Trophoblast cell (in vitro differentiated cells and primary cell): Measurements from ENCODE around the gene ZNF574.
"Not testable (repeated sequence)": the region's sequence is repeated elsewhere in the genome, so short reads cannot be mapped to it uniquely, and the experiment has no call there.

ENCODE experiments used
- DNase-seq, 2 donors: peaks; one replicate each; pipeline ENCODE4 v3.0.0-alpha.2; 2016
- H2AFZ ChIP-seq: 2 replicates; pipeline ENCODE4 v1.6.1; 2013; ENCODE audit warnings: low read length, moderate library complexity, mild to moderate bottlenecking; ENCODE audit not compliant: insufficient read depth, poor library complexity
- H2AK5ac ChIP-seq: 2 replicates; pipeline ENCODE4 v1.6.1; 2013; ENCODE audit warnings: mild to moderate bottlenecking, low read length
- H2BK120ac ChIP-seq: 2 replicates; pipeline ENCODE4 v1.6.1; 2013; ENCODE audit warnings: low read length, mild to moderate bottlenecking, moderate library complexity; ENCODE audit not compliant: insufficient read depth, poor library complexity
- H2BK12ac ChIP-seq: 2 replicates; pipeline ENCODE4 v1.6.1; 2013; ENCODE audit warnings: mild to moderate bottlenecking, low read length, moderate library complexity
- H2BK5ac ChIP-seq: 2 replicates; pipeline ENCODE4 v1.6.1; 2013; ENCODE audit warnings: low read length, low read depth, moderate library complexity, mild to moderate bottlenecking; ENCODE audit not compliant: poor library complexity
- H3K14ac ChIP-seq: 2 replicates; pipeline ENCODE4 v1.6.1; 2013; ENCODE audit warnings: mild to moderate bottlenecking, low read length
- H3K18ac ChIP-seq: 2 replicates; pipeline ENCODE4 v1.6.1; 2013; ENCODE audit warnings: mild to moderate bottlenecking, low read length
- H3K23ac ChIP-seq: 2 replicates; pipeline ENCODE4 v1.6.1; 2013; ENCODE audit warnings: low read length
- H3K27ac ChIP-seq: 2 replicates; pipeline ENCODE4 v1.5.1; 2013; ENCODE audit warnings: low read depth, mild to moderate bottlenecking, inconsistent platforms, low read length, moderate library complexity
- H3K27me3 ChIP-seq: 2 replicates; pipeline ENCODE4 v1.6.1; 2013; ENCODE audit warnings: inconsistent platforms, mild to moderate bottlenecking, low read length, moderate library complexity; ENCODE audit not compliant: insufficient read depth
- H3K36me3 ChIP-seq, 2 experiments: 1 replicate in 1 of 2; 2 replicates in 1 of 2; pipeline ENCODE4 v1.6.1; 2013; ENCODE audit warnings: low read length in 2 of 2, mild to moderate bottlenecking in 2 of 2, moderate library complexity in 1 of 2; ENCODE audit not compliant: insufficient read depth in 2 of 2, control insufficient read depth in 1 of 2
- H3K4ac ChIP-seq: 2 replicates; pipeline ENCODE4 v1.6.1; 2013; ENCODE audit warnings: low read depth, mild to moderate bottlenecking, low read length, moderate library complexity
- H3K4me1 ChIP-seq, 2 experiments: 1 replicate in 1 of 2; 2 replicates in 1 of 2; pipeline ENCODE4 v1.6.1; 2013; ENCODE audit warnings: low read length in 2 of 2, mild to moderate bottlenecking in 2 of 2, moderate library complexity in 1 of 2; ENCODE audit not compliant: insufficient read depth in 2 of 2, control insufficient read depth in 1 of 2
- H3K4me2 ChIP-seq: 2 replicates; pipeline ENCODE4 v1.6.1; 2013; ENCODE audit warnings: inconsistent platforms, mild to moderate bottlenecking, low read length, moderate library complexity
- H3K4me3 ChIP-seq: 2 replicates; pipeline ENCODE4 v1.5.1; 2013; ENCODE audit warnings: mild to moderate bottlenecking, low read depth, low read length, inconsistent platforms
- H3K79me1 ChIP-seq: one replicate; pipeline ENCODE4 v1.6.1; 2013; ENCODE audit warnings: low read length
- H3K79me2 ChIP-seq: 2 replicates; pipeline ENCODE4 v1.6.1; 2013; ENCODE audit warnings: low read length, mild to moderate bottlenecking; ENCODE audit not compliant: control insufficient read depth, insufficient read depth, poor library complexity
- H3K9ac ChIP-seq: 2 replicates; pipeline ENCODE4 v1.6.1; 2013; ENCODE audit warnings: mild to moderate bottlenecking, low read length
- H3K9me3 ChIP-seq: 2 replicates; pipeline ENCODE4 v1.6.1; 2013; ENCODE audit warnings: low read depth, mild to moderate bottlenecking, control low read depth, inconsistent platforms, low read length; ENCODE audit not compliant: insufficient read depth
- H4K12ac ChIP-seq: 2 replicates; pipeline ENCODE4 v1.6.1; 2013; ENCODE audit warnings: low read depth, mild to moderate bottlenecking, low read length, moderate library complexity
- H4K8ac ChIP-seq: 2 replicates; pipeline ENCODE4 v1.6.1; 2013; ENCODE audit warnings: low read depth, mild to moderate bottlenecking, low read length, moderate library complexity
- H4K91ac ChIP-seq: one replicate; pipeline ENCODE4 v1.6.1; 2013; ENCODE audit warnings: low read depth, mild to moderate bottlenecking, low read length, moderate library complexity
- WGBS: extraction: QIAGEN DNeasy Blood & Tissue Kit; methylation state at CpG from one replicate; pipeline ENCODE4 v1.1.7; 2013; ENCODE audit warnings: missing lambda C conversion rate; ENCODE audit not compliant: insufficient read length, insufficient coverage; ENCODE audit errors: extremely low coverage; 5-methylcytosine and 5-hydroxymethylcytosine counted together

Gene ZNF574

GRCh38 chr19:42032431-42032830 is 43.5 kb upstream of the ZNF574 start:
- Histone ChIP-seq H3K4me1 (no peaks in the 10 kb centered on the region), H3K4me2 (no peak overlapping the region), H3K79me1 (no peaks in the 10 kb centered on the region), H2AFZ (no peak overlapping the region), H3K27ac (no peak overlapping the region), H2BK12ac (no peak overlapping the region), H2BK120ac (no peak overlapping the region), H3K18ac (no peak overlapping the region), H2AK5ac (no peak overlapping the region), H4K8ac (no peak overlapping the region), H3K9ac (no peak overlapping the region), H3K23ac (no peak overlapping the region), H3K79me2 (no peaks in the 10 kb centered on the region), H3K4ac (no peak overlapping the region), H3K9me3 (no peaks in the 10 kb centered on the region), H3K14ac (no peak overlapping the region), H4K91ac (no peak overlapping the region), H3K36me3 (no peaks in the 10 kb centered on the region), H4K12ac (no peak overlapping the region), H3K4me3 (no peak overlapping the region), H3K27me3 (no peaks in the 10 kb centered on the region), H2BK5ac (no peak overlapping the region)
- no CpG with 5 or more reads among the region's 5 CpGs for WGBS
- DNase-seq = no peak

- H3K27me3 ChIP-seq = no peaks in the 10 kb centered on the region
- H2AK5ac ChIP-seq = no peak overlapping the region
- H2BK120ac ChIP-seq = no peak overlapping the region
- no peak overlapping the region for H3K14ac ChIP-seq
- no peak overlapping the region for H2BK5ac ChIP-seq
- 100% methylated on average over 3 of the region's 5 CpGs for WGBS
- no peaks in the 10 kb centered on the region for H3K79me2 ChIP-seq
- DNase-seq = no peak
- no peak overlapping the region for H3K4me3 ChIP-seq
- H3K36me3 ChIP-seq = no peaks in the 10 kb centered on the region
- H3K23ac ChIP-seq = no peak overlapping the region
- no peak overlapping the region for H3K9ac ChIP-seq
- H2BK12ac ChIP-seq = no peak overlapping the region
- no peak overlapping the region for H4K8ac ChIP-seq
- no peaks in the 10 kb centered on the region for H3K4me1 ChIP-seq
- H3K18ac ChIP-seq = no peak overlapping the region
- H3K27ac ChIP-seq = no peak overlapping the region
- H3K9me3 ChIP-seq = no peaks in the 10 kb centered on the region
- H3K4me2 ChIP-seq = no peak overlapping the region
- H3K79me1 ChIP-seq = no peaks in the 10 kb centered on the region
- H4K91ac ChIP-seq = no peak overlapping the region
- no peak overlapping the region for H3K4ac ChIP-seq
- H4K12ac ChIP-seq = no peak overlapping the region
- no peak overlapping the region for H2AFZ ChIP-seq
Observed at GRCh38 chr19:42033413-42033812, 42.6 kb upstream of the ZNF574 start.

GRCh38 chr19:42034640-42035391 is 41.1 kb upstream of the ZNF574 start:
- not testable (repeated sequence) for H2AFZ ChIP-seq, H4K91ac ChIP-seq, H2BK12ac ChIP-seq

GRCh38 chr19:42037649-42038048 is 38.3 kb upstream of the ZNF574 start:
- Histone ChIP-seq H3K27me3 (no peaks in the 10 kb centered on the region), H3K14ac (no peak overlapping the region), H2AK5ac (no peak overlapping the region), H3K79me1 (no peaks in the 10 kb centered on the region), H4K91ac (no peak overlapping the region), H3K9me3 (no peaks in the 10 kb centered on the region), H3K79me2 (no peaks in the 10 kb centered on the region), H3K9ac (no peak overlapping the region), H2AFZ (no peak overlapping the region), H2BK120ac (no peak overlapping the region), H2BK12ac (no peak overlapping the region), H4K8ac (no peak overlapping the region), H3K4ac (no peak overlapping the region), H3K23ac (no peak overlapping the region), H3K18ac (no peak overlapping the region), H4K12ac (no peak overlapping the region), H3K4me3 (no peak overlapping the region), H3K36me3 (no peaks in the 10 kb centered on the region), H3K4me1 (no peaks in the 10 kb centered on the region), H2BK5ac (no peak overlapping the region), H3K4me2 (no peak overlapping the region), H3K27ac (no peak overlapping the region)
- WGBS = no CpG with 5 or more reads among the region's 5 CpGs
- no peak for DNase-seq

More at GRCh38 chr19:42034640-42035391, 41.1 kb upstream of the ZNF574 start:
- H3K36me3 ChIP-seq, H2BK120ac ChIP-seq, H3K4me3 ChIP-seq, H2AK5ac ChIP-seq, H3K4ac ChIP-seq, H3K27me3 ChIP-seq, H3K4me1 ChIP-seq, H3K23ac ChIP-seq, H3K9ac ChIP-seq, H3K4me2 ChIP-seq, H3K79me2 ChIP-seq, H3K14ac ChIP-seq, H4K12ac ChIP-seq, H3K79me1 ChIP-seq, H2BK5ac ChIP-seq, H3K9me3 ChIP-seq, H3K27ac ChIP-seq, H4K8ac ChIP-seq, H3K18ac ChIP-seq: not testable (repeated sequence)
- DNase-seq = peak; percentile 38 to 80
- whole genome bisulfite sequencing = no CpG with 5 or more reads among the region's 17 CpGs
